ENCODE data around the gene CEBPZ. TPM values are rescaled to one million over a fixed set of nuclear protein-coding genes. Genes with fewer than 3 reads are reported as not detected.

CEBPZ gene
- total and polyA plus RNA-seq, 2 donors (not counting 3 experiments of a cell fraction or from before 2014, with no cell fraction given), result 3.6 to 46.9 TPM

- H3K27me3 ChIP-seq (ENCODE audit: control insufficient read depth in 2 of 2, insufficient read depth in 2 of 2, low read length in 2 of 2), result no peaks in the 10 kb centered on the region
- no peak overlapping the region for H3K4me3 ChIP-seq (replicated peaks in 1 of 3; ENCODE audit: insufficient read depth in 1 of 3, low read depth in 1 of 3, low read length in 3 of 3)
- DNase-seq (ENCODE audit: low read depth, low spot score) (no peak), FAIRE-seq (no peak)
- no peaks in the 10 kb centered on the region for H3K9me1 ChIP-seq (replicated peaks; ENCODE audit: control insufficient read depth, extremely low read depth, insufficient read depth, low read length)
- H3K36me3 ChIP-seq (ENCODE audit: control insufficient read depth in 2 of 2, extremely low read depth in 1 of 2, insufficient read depth in 2 of 2, low read length in 2 of 2), result no peaks in the 10 kb centered on the region
- TF ChIP-seq FOS (IDR thresholded peaks at IDR 0.05; ENCODE audit: borderline replicate concordance, insufficient read depth, low read length) (no peak), POLR2AphosphoS5 (IDR thresholded peaks at IDR 0.05; ENCODE audit: insufficient read depth, low read depth, low read length) (no peak), JUN (IDR thresholded peaks at IDR 0.05; ENCODE audit: borderline replicate concordance, insufficient read depth, insufficient read length, low read depth) (no peak), MYC (IDR thresholded peaks at IDR 0.05; ENCODE audit: low read depth, low read length) (no peak), EZH2 (IDR thresholded peaks at IDR 0.05; ENCODE audit: borderline replicate concordance, low read depth, low read length, severe bottlenecking) (no peak), GATA2 (IDR thresholded peaks at IDR 0.05; ENCODE audit: insufficient read depth, insufficient read length, low read depth, low read length) (no peak), MAX (IDR thresholded peaks at IDR 0.05; ENCODE audit: insufficient read depth, insufficient read length) (no peak), POLR2A (IDR thresholded peaks at IDR 0.05; ENCODE audit: low read depth, low read length) (no peak)
- TF ChIP-seq, protein P1, sequence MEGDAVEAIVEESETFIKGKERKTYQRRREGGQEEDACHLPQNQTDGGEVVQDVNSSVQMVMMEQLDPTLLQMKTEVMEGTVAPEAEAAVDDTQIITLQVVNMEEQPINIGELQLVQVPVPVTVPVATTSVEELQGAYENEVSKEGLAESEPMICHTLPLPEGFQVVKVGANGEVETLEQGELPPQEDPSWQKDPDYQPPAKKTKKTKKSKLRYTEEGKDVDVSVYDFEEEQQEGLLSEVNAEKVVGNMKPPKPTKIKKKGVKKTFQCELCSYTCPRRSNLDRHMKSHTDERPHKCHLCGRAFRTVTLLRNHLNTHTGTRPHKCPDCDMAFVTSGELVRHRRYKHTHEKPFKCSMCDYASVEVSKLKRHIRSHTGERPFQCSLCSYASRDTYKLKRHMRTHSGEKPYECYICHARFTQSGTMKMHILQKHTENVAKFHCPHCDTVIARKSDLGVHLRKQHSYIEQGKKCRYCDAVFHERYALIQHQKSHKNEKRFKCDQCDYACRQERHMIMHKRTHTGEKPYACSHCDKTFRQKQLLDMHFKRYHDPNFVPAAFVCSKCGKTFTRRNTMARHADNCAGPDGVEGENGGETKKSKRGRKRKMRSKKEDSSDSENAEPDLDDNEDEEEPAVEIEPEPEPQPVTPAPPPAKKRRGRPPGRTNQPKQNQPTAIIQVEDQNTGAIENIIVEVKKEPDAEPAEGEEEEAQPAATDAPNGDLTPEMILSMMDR (IDR thresholded peaks at IDR 0.05; ENCODE audit: extremely low read depth in 1 of 2, insufficient read depth in 1 of 2, low read depth in 1 of 2, low read length in 2 of 2), result no peak
- no TSS peak for BruUV-seq (replicated peaks)
- ChIA-PET CTCF (no interaction called here), POLR2A (interaction anchor here (0.5 kb wide), 1 partner anchor 33 kb away, joined by 6 read pairs; no protein-coding TSS in a partner anchor)
- no peak overlapping the region for H3K9ac ChIP-seq (replicated peaks; ENCODE audit: extremely low read depth, insufficient read depth, low read length)
- H2AFZ ChIP-seq (ENCODE audit: low read depth, low read length), result no peak overlapping the region
- intact Hi-C loops (cut with micrococcal nuclease), result no loop called here
- no peaks in the 10 kb centered on the region for H4K20me1 ChIP-seq (replicated peaks; ENCODE audit: control insufficient read depth, extremely low read depth, insufficient read depth, low read length)
- dilution Hi-C loops (cut with MboI; ENCODE audit: extremely low pct_ligation_motif_present, low sequenced_read_pairs), result no loop called here
- peaks cover 52% of the 10 kb centered on the region for H3K79me2 ChIP-seq (ENCODE audit: control insufficient read depth, insufficient read depth, low read length)
- no peak overlapping the region for H3K27ac ChIP-seq (ENCODE audit: insufficient read depth, low read depth, low read length)
- no peaks in the 10 kb centered on the region for H3K9me3 ChIP-seq (replicated peaks; ENCODE audit: control insufficient read depth, insufficient read depth, low read length)
- H3K4me2 ChIP-seq (ENCODE audit: insufficient read depth, low read length), result no peak overlapping the region
- peaks cover 44% of the 10 kb centered on the region for H3K4me1 ChIP-seq (ENCODE audit: control insufficient read depth, extremely low read depth, insufficient read depth, low read length)
Observed at GRCh38 chr2:37153224-37153623, 78.2 kb downstream of the CEBPZ start.

Other genes starting within 250 kb of the CEBPZ start
- 19.4 and 22.5 TPM in 2 replicates for gene HEATR5B, start 147.2 kb downstream of the CEBPZ start, total RNA-seq
- gene HEATR5B, start 147.2 kb downstream of the CEBPZ start, polyA plus RNA-seq, result 14.0 and 16.1 TPM in 2 replicates
- gene GPATCH11, start 147.1 kb downstream of the CEBPZ start, total RNA-seq, result 10.2 and 12.1 TPM in 2 replicates
- 1.4 and 2.1 TPM in 2 replicates for gene GPATCH11, start 147.1 kb downstream of the CEBPZ start, polyA plus RNA-seq
- 39.6 and 41.1 TPM in 2 replicates for gene EIF2AK2, start 74.6 kb downstream of the CEBPZ start, total RNA-seq
- 7.9 and 8.0 TPM in 2 replicates for gene EIF2AK2, start 74.6 kb downstream of the CEBPZ start, polyA plus RNA-seq
- not detected in 2 replicates for gene SULT6B1, start 42.9 kb downstream of the CEBPZ start, total RNA-seq
- gene SULT6B1, start 42.9 kb downstream of the CEBPZ start, polyA plus RNA-seq, result not detected in 2 replicates
- gene CEBPZOS, start 35.1 kb downstream of the CEBPZ start, total RNA-seq, result 36.3 and 41.5 TPM in 2 replicates
- 24.8 and 29.1 TPM in 2 replicates for gene CEBPZOS, start 35.1 kb downstream of the CEBPZ start, polyA plus RNA-seq
- 17.7 and 23.4 TPM in 2 replicates for gene NDUFAF7, start 62 bp upstream of the CEBPZ start, total RNA-seq
- 10.8 and 11.6 TPM in 2 replicates for gene NDUFAF7, start 62 bp upstream of the CEBPZ start, polyA plus RNA-seq
- gene PRKD3, start 93.2 kb upstream of the CEBPZ start, total RNA-seq, result 47.3 and 48.4 TPM in 2 replicates
- gene PRKD3, start 93.2 kb upstream of the CEBPZ start, polyA plus RNA-seq, result 11.9 and 14.9 TPM in 2 replicates
- gene QPCT, start 113.0 kb upstream of the CEBPZ start, total RNA-seq, result 12.8 and 14.3 TPM in 2 replicates
- gene QPCT, start 113.0 kb upstream of the CEBPZ start, polyA plus RNA-seq, result 17.2 and 20.6 TPM in 2 replicates